HepG2 (cell line): ENCODE measurements around the gene NEDD4. TPM values are rescaled to one million over a fixed set of nuclear protein-coding genes. Genes with fewer than 3 reads are reported as not detected.

Source experiments
- ATAC-seq: fragments of 200-7000 bp; cut with Tn5 transposase; 3 replicates; pipeline ENCODE4 v1.9.1; 2020; ENCODE audit warnings: mild to moderate bottlenecking, moderate library complexity
- BruUV-seq: library from RNA; stranded (reverse); fragments of 400-500 nt; replicated peaks from 2 replicates; lab custom pipeline; 2021; lab: Mats Ljungman, UMichigan
- CTCF ChIA-PET: fragments of 300-600 bp; formaldehyde crosslinking; extraction: SDS; loops from one replicate; lab custom pipeline; 2021; ENCODE audit warnings: low total read pairs, inconsistent platforms, low intra/inter-chr PET ratio; lab: Yijun Ruan, JAX
- POLR2A ChIA-PET: fragments of 350-600 bp; sonication (Branson Sonifier 250); formaldehyde crosslinking; loops from one replicate; lab custom pipeline; 2020; ENCODE audit warnings: antibody characterized with exemption, inconsistent platforms; lab: Yijun Ruan, JAX
- DNase-seq: peaks from one replicate; pipeline ENCODE4 v3.0.0-alpha.2; 2015; ENCODE audit warnings: low spot score
- FAIRE-seq: peaks from 3 replicates; lab custom pipeline; 2011; peaks lifted over from hg19 to GRCh38; lab: Jason Lieb, UNC
- H2AFZ ChIP-seq: one replicate; pipeline ENCODE4 v1.6.1; 2011; ENCODE audit warnings: low read length, inconsistent platforms
- H3K27ac ChIP-seq: fragments of 300-600 bp; 3 replicates; pipeline ENCODE4 v1.8.0; 2011; ENCODE audit warnings: mixed run types, mild to moderate bottlenecking, mixed read lengths, low read length, inconsistent platforms; ENCODE audit not compliant: insufficient read depth; ENCODE audit errors: extremely low read length
- H3K27me3 ChIP-seq, 2 experiments: fragments of 200-600 bp in 1 of 2; 2 replicates in 1 of 2; 3 replicates in 1 of 2; pipeline versions ENCODE4 v1.6.0 to v1.8.0; 2011; ENCODE audit warnings: low read length in 2 of 2, mild to moderate bottlenecking in 2 of 2, moderate library complexity in 2 of 2, inconsistent platforms in 1 of 2; ENCODE audit not compliant: insufficient read depth in 2 of 2, control insufficient read depth in 1 of 2
- H3K36me3 ChIP-seq, 2 experiments: fragments of 200-600 bp in 1 of 2; replicated peaks in 1 of 2; 2 replicates in 1 of 2; 3 replicates in 1 of 2; pipeline versions ENCODE4 v1.5.1 to v1.8.0; 2011; ENCODE audit warnings: low read length in 2 of 2, inconsistent platforms in 1 of 2; ENCODE audit not compliant: insufficient read depth in 2 of 2, control insufficient read depth in 1 of 2
- H3K4me1 ChIP-seq: 2 replicates; pipeline ENCODE4 v1.5.1; 2012; ENCODE audit warnings: low read length, inconsistent platforms; ENCODE audit not compliant: insufficient read depth
- H3K4me2 ChIP-seq: 2 replicates; pipeline ENCODE4 v1.6.0; 2011; ENCODE audit warnings: low read depth, low read length, inconsistent platforms
- H3K4me3 ChIP-seq, 3 experiments: fragments of 200-600 bp in 1 of 3; sonication (generic), shearing (Covaris generic) in 1 of 3; replicated peaks in 1 of 3; 2 replicates each; pipeline ENCODE4 v1.5.1; 2011 to 2016; ENCODE audit warnings: low read length in 3 of 3, inconsistent platforms in 2 of 3, low read depth in 2 of 3, mild to moderate bottlenecking in 2 of 3, control low read depth in 1 of 3, mixed read lengths in 1 of 3; ENCODE audit not compliant: insufficient read depth in 1 of 3
- H3K79me2 ChIP-seq: one replicate; pipeline ENCODE4 v1.6.1; 2011; ENCODE audit warnings: low read length, inconsistent platforms; ENCODE audit not compliant: insufficient read depth
- H3K9ac ChIP-seq: 2 replicates; pipeline ENCODE4 v1.6.0; 2011; ENCODE audit warnings: mild to moderate bottlenecking, low read depth, low read length, inconsistent platforms; ENCODE audit not compliant: insufficient read depth
- H3K9me3 ChIP-seq: 2 replicates; pipeline ENCODE4 v1.5.1; 2012; ENCODE audit warnings: mild to moderate bottlenecking, low read length
- H4K20me1 ChIP-seq: 2 replicates; pipeline ENCODE4 v1.6.0; 2011; ENCODE audit warnings: inconsistent platforms, mild to moderate bottlenecking, low read length, moderate library complexity; ENCODE audit not compliant: insufficient read depth
- GABPA ChIP-seq, 2 experiments: IDR thresholded peaks; 2 replicates each; pipeline ENCODE4 v1.6.1; 2011 to 2016; ENCODE audit warnings: low read depth in 2 of 2, low read length in 1 of 2, missing biosample characterization in 1 of 2, missing genetic modification characterization in 1 of 2
- NFE2L2 ChIP-seq: fragments of 150-350 bp; IDR thresholded peaks from 2 replicates; pipeline ENCODE4 v1.6.1; 2014; ENCODE audit warnings: low read length
- NFRKB ChIP-seq: fragments of 450-650 bp; IDR thresholded peaks from 2 replicates; pipeline ENCODE4 v1.6.1; 2017
- ONECUT2 ChIP-seq: sonication (generic); formaldehyde crosslinking; IDR thresholded peaks from 2 replicates; pipeline ENCODE4 v1.4.0; 2020; ENCODE audit warnings: missing genetic modification reagents
- PREB ChIP-seq: sonication (generic); formaldehyde crosslinking; IDR thresholded peaks from 2 replicates; pipeline ENCODE4 v1.4.0; 2020; ENCODE audit warnings: missing genetic modification reagents
- SIN3B ChIP-seq: fragments of 150-350 bp; IDR thresholded peaks from 2 replicates; pipeline ENCODE4 v1.6.1; 2014; ENCODE audit warnings: low read length
- SMAD1 ChIP-seq: sonication (generic); formaldehyde crosslinking; IDR thresholded peaks from 2 replicates; pipeline ENCODE4 v1.4.0; 2020; ENCODE audit warnings: missing genetic modification reagents, low read depth, mild to moderate bottlenecking, borderline replicate concordance
- ZBTB2 ChIP-seq: sonication (generic); formaldehyde crosslinking; IDR thresholded peaks from 2 replicates; pipeline ENCODE4 v1.8.0; 2022; ENCODE audit warnings: low read depth, missing genetic modification reagents
- ZFP41 ChIP-seq: sonication (generic); formaldehyde crosslinking; IDR thresholded peaks from 2 replicates; pipeline ENCODE4 v1.4.0; 2020; ENCODE audit warnings: mild to moderate bottlenecking, missing genetic modification reagents, borderline replicate concordance
- ZNF124 ChIP-seq: sonication (generic); formaldehyde crosslinking; IDR thresholded peaks from 2 replicates; pipeline ENCODE4 v1.4.0; 2020; ENCODE audit warnings: missing genetic modification reagents
- ZNF317 ChIP-seq: sonication (generic); formaldehyde crosslinking; IDR thresholded peaks from 2 replicates; pipeline ENCODE4 v1.5.0; 2020; ENCODE audit warnings: mild to moderate bottlenecking, missing genetic modification reagents
- ZNF326 ChIP-seq: sonication (generic); formaldehyde crosslinking; IDR thresholded peaks from 2 replicates; pipeline ENCODE4 v1.4.0; 2020; ENCODE audit warnings: missing genetic modification reagents, borderline replicate concordance
- ZNF549 ChIP-seq: sonication (generic); formaldehyde crosslinking; IDR thresholded peaks from 2 replicates; pipeline ENCODE4 v1.5.0; 2020; ENCODE audit warnings: missing genetic modification reagents
- ZNF597 ChIP-seq: sonication (generic); formaldehyde crosslinking; IDR thresholded peaks from 2 replicates; pipeline ENCODE4 v1.5.0; 2020; ENCODE audit warnings: missing genetic modification reagents
- ZNF703 ChIP-seq: sonication (generic); formaldehyde crosslinking; IDR thresholded peaks from 2 replicates; pipeline ENCODE4 v1.5.1; 2020; ENCODE audit warnings: missing genetic modification reagents, mild to moderate bottlenecking, moderate library complexity, borderline replicate concordance
- WGBS: methylation state at CpG from one replicate; pipeline ENCODE4 v1.1.6; 2017; ENCODE audit warnings: low lambda C conversion rate; 5-methylcytosine and 5-hydroxymethylcytosine counted together
- in situ Hi-C: cut with HindIII; loops from 2 replicates; pipeline ENCODE4 v1.10.0; 2017; ENCODE audit warnings: low pct_unique_long_range_greater_than_20kb; ENCODE audit not compliant: extremely low pct_ligation_motif_present
- intact Hi-C: fragments of 100-400 bp; cut with micrococcal nuclease; formaldehyde crosslinking; loops from one replicate; pipeline ENCODE4 v1.10.0; 2022; ENCODE audit not compliant: unreplicated experiment
- polyA plus RNA-seq, 8 experiments: library from polyadenylated mRNA; depleted of rRNA in 3 of 8; stranded (reverse) in 7 of 8; unstranded in 1 of 8; fragments of >200 nt; fragmentation: Illumina TruSeq in 4 of 8; extraction: Trizol in 4 of 8; gene quantifications; 2 replicates each; pipeline versions ENCODE4 v1.2.1 to v1.2.3, GENCODE V29; 2011 to 2016; ENCODE audit warnings: low read depth in 4 of 8, missing spikeins in 1 of 8, mixed read lengths in 1 of 8; ENCODE audit not compliant: insufficient read depth in 1 of 8
- total RNA-seq, 5 experiments: library from RNA; depleted of rRNA; stranded (reverse); fragments of >200 nt; fragmentation: Illumina TruSeq; extraction: Trizol; gene quantifications; 2 replicates each; pipeline ENCODE4 v1.2.3, GENCODE V29; 2016; ENCODE audit warnings: low read depth in 1 of 5

NEDD4 gene
- total and polyA plus RNA-seq, 2 of the 13 experiments (the other 11 are each of a cell fraction or from before 2014, with no cell fraction given), result 10.4 to 13.0 TPM

- Histone ChIP-seq H2AFZ (no peak overlapping the region), H3K27ac (no peak overlapping the region), H3K4me2 (no peak overlapping the region), H3K79me2 (no peaks in the 10 kb centered on the region), H3K4me3 (no peak overlapping the region), H3K9me3 (no peaks in the 10 kb centered on the region), H3K36me3 (no peaks in the 10 kb centered on the region), H4K20me1 (no peaks in the 10 kb centered on the region), H3K9ac (no peak overlapping the region), H3K4me1 (peaks cover 61% of the 10 kb centered on the region), H3K27me3 (no peaks in the 10 kb centered on the region)
- DNase-seq (no peak), FAIRE-seq (no peak), ATAC-seq (no peak)
- TF ChIP-seq ZNF703 (CRISPR knock-in tag) (no peak), ZNF317 (CRISPR knock-in tag) (no peak), ZNF549 (no peak), NFE2L2 (no peak), ZBTB2 (CRISPR knock-in tag) (no peak), ZNF597 (CRISPR knock-in tag) (no peak), NFRKB (no peak), ONECUT2 (no peak), ZNF124 (CRISPR knock-in tag) (no peak), GABPA (IDR thresholded peaks at IDR 0.05; ENCODE audit: low read depth, low read length) (no peak), GABPA (CRISPR knock-in tag; IDR thresholded peaks at IDR 0.05; ENCODE audit: low read depth) (no peak), ZFP41 (CRISPR knock-in tag) (no peak), ZNF326 (CRISPR knock-in tag) (no peak), SMAD1 (CRISPR knock-in tag) (no peak), PREB (CRISPR knock-in tag) (no peak), SIN3B (no peak)
- WGBS, result 90% methylated on average over 1 of the region's 1 CpG
- in situ Hi-C loops (no loop called here), intact Hi-C loops (no loop called here)
- ChIA-PET POLR2A (no interaction called here), CTCF (no interaction called here)
- BruUV-seq, result no TSS peak
These were observed 35.1 kb downstream of the NEDD4 start for GRCh38 chr15:55958349-55958748.
